H1 (cell line): ENCODE results near the gene ZNF836. TPM values are rescaled to one million over a fixed set of nuclear protein-coding genes. Genes with fewer than 3 reads are reported as not detected.

ENCODE experiments used
- CTCF ChIA-PET: fragments of 300-600 bp; sonication (Branson Sonifier 250); formaldehyde crosslinking; loops from one replicate; lab custom pipeline; 2021; ENCODE audit not compliant: partially characterized antibody; lab: Charles Lee
- POLR2A ChIA-PET: fragments of 300-600 bp; sonication (Branson Sonifier 250); formaldehyde crosslinking; loops from one replicate; lab custom pipeline; 2021; ENCODE audit warnings: inconsistent platforms; ENCODE audit not compliant: partially characterized antibody; lab: Charles Lee
- DNase-seq, 2 experiments: peaks; one replicate each; pipeline versions ENCODE4 v3.0.0 to v3.0.0-alpha.2; 2010 to 2022; ENCODE audit warnings: low spot score in 2 of 2, low read depth in 1 of 2, mixed read lengths in 1 of 2
- FAIRE-seq: peaks from 2 replicates; lab custom pipeline; 2011; peaks lifted over from hg19 to GRCh38; lab: Jason Lieb, UNC
- H2AFZ ChIP-seq: 2 replicates; pipeline ENCODE4 v1.8.1; 2012; ENCODE audit warnings: low read length, inconsistent platforms
- H2AK5ac ChIP-seq: 2 replicates; pipeline ENCODE4 v1.6.1; 2013; ENCODE audit warnings: low read depth, low read length
- H2BK120ac ChIP-seq: replicated peaks from 2 replicates; pipeline ENCODE3; 2013; ENCODE audit warnings: low read depth, low read length, inconsistent platforms
- H2BK12ac ChIP-seq: 2 replicates; pipeline ENCODE4 v1.6.1; 2013; ENCODE audit warnings: low read depth, low read length
- H2BK15ac ChIP-seq: 2 replicates; pipeline ENCODE4 v1.6.1; 2013; ENCODE audit warnings: low read length
- H2BK20ac ChIP-seq: 2 replicates; pipeline ENCODE4 v1.6.1; 2013; ENCODE audit warnings: low read length
- H2BK5ac ChIP-seq: 2 replicates; pipeline ENCODE4 v1.6.1; 2013; ENCODE audit warnings: low read depth, low read length
- H3K14ac ChIP-seq: 2 replicates; pipeline ENCODE4 v1.6.1; 2013; ENCODE audit warnings: inconsistent platforms; ENCODE audit not compliant: insufficient read length
- H3K18ac ChIP-seq: 2 replicates; pipeline ENCODE4 v1.6.1; 2013; ENCODE audit warnings: low read length; ENCODE audit errors: extremely low read depth
- H3K23ac ChIP-seq: 2 replicates; pipeline ENCODE4 v1.6.1; 2013; ENCODE audit warnings: inconsistent platforms; ENCODE audit not compliant: insufficient read length
- H3K23me2 ChIP-seq: 2 replicates; pipeline ENCODE4 v1.6.1; 2013; ENCODE audit warnings: low read depth, low read length
- H3K27ac ChIP-seq: 2 replicates; pipeline ENCODE4 v1.6.1; 2011; ENCODE audit warnings: low read depth, low read length, inconsistent platforms
- H3K27me3 ChIP-seq, 4 experiments: replicated peaks in 1 of 4; 1 replicate in 1 of 4; 2 replicates in 3 of 4; pipeline versions ENCODE4 v1.6.1 to v1.8.1; 2011 to 2013; ENCODE audit warnings: low read length in 3 of 4, mild to moderate bottlenecking in 3 of 4, inconsistent platforms in 2 of 4, mixed read lengths in 2 of 4, moderate library complexity in 1 of 4; ENCODE audit not compliant: control insufficient read depth in 3 of 4, insufficient read depth in 3 of 4; ENCODE audit errors: extremely low read depth in 1 of 4
- H3K36me3 ChIP-seq, 4 experiments: 2 replicates each; pipeline versions ENCODE4 v1.6.1 to v1.8.1; 2011 to 2013; ENCODE audit warnings: mild to moderate bottlenecking in 4 of 4, low read length in 3 of 4, moderate library complexity in 2 of 4, control low read depth in 1 of 4, inconsistent platforms in 1 of 4; ENCODE audit not compliant: insufficient read depth in 4 of 4, control insufficient read depth in 2 of 4
- H3K4ac ChIP-seq: replicated peaks from 2 replicates; pipeline ENCODE3; 2013; ENCODE audit warnings: low read length, low read depth, mixed read lengths, inconsistent platforms; ENCODE audit not compliant: insufficient read length
- H3K4me1 ChIP-seq, 4 experiments: replicated peaks in 1 of 4; 1 replicate in 1 of 4; 2 replicates in 3 of 4; pipeline versions ENCODE4 v1.6.1 to v1.8.1; 2011 to 2013; ENCODE audit warnings: low read length in 3 of 4, inconsistent platforms in 2 of 4, mixed read lengths in 1 of 4; ENCODE audit not compliant: insufficient read depth in 4 of 4, control insufficient read depth in 3 of 4
- H3K4me2 ChIP-seq, 2 experiments: 2 replicates each; pipeline versions ENCODE4 v1.6.1 to v1.8.1; 2011 to 2013; ENCODE audit warnings: low read depth in 2 of 2, low read length in 2 of 2, control low read depth in 1 of 2, inconsistent platforms in 1 of 2, mild to moderate bottlenecking in 1 of 2; ENCODE audit not compliant: insufficient read depth in 1 of 2
- H3K4me3 ChIP-seq, 4 experiments: fragments of 200-600, 300-600 bp in 1 of 4; sonication (generic), shearing (Covaris generic), sonication (Bioruptor Twin) in 1 of 4; 2 replicates each; pipeline versions ENCODE4 v1.5.1 to v1.8.1; 2011 to 2016; ENCODE audit warnings: low read length in 4 of 4, low read depth in 3 of 4, control low read depth in 2 of 4, inconsistent platforms in 2 of 4, mild to moderate bottlenecking in 2 of 4, mixed read lengths in 1 of 4, moderate library complexity in 1 of 4; ENCODE audit not compliant: insufficient read depth in 2 of 4; ENCODE audit errors: extremely low read depth in 1 of 4
- H3K56ac ChIP-seq: replicated peaks from 2 replicates; pipeline ENCODE3; 2013; ENCODE audit warnings: low read depth, mild to moderate bottlenecking, mixed read lengths, low read length, inconsistent platforms; ENCODE audit not compliant: insufficient read length
- H3K79me1 ChIP-seq: 2 replicates; pipeline ENCODE4 v1.6.1; 2013; ENCODE audit warnings: low read depth, low read length, control low read depth
- H3K79me2 ChIP-seq, 2 experiments: 2 replicates each; pipeline versions ENCODE4 v1.6.1 to v1.8.1; 2012 to 2013; ENCODE audit warnings: low read length in 2 of 2, mild to moderate bottlenecking in 2 of 2, inconsistent platforms in 1 of 2; ENCODE audit not compliant: insufficient read depth in 2 of 2, control insufficient read depth in 1 of 2
- H3K9ac ChIP-seq, 4 experiments: replicated peaks in 1 of 4; 1 replicate in 1 of 4; 2 replicates in 3 of 4; pipeline versions ENCODE4 v1.6.1 to v1.8.1; 2011 to 2013; ENCODE audit warnings: low read depth in 3 of 4, low read length in 3 of 4, control low read depth in 2 of 4, mild to moderate bottlenecking in 2 of 4, moderate library complexity in 2 of 4, inconsistent platforms in 1 of 4; ENCODE audit errors: extremely low read depth in 1 of 4
- H3K9me3 ChIP-seq, 2 experiments: 2 replicates each; pipeline versions ENCODE4 v1.6.1 to v1.8.1; 2012 to 2013; ENCODE audit warnings: mild to moderate bottlenecking in 2 of 2, moderate library complexity in 2 of 2, control low read depth in 1 of 2, inconsistent platforms in 1 of 2, low read depth in 1 of 2, low read length in 1 of 2, mixed read lengths in 1 of 2; ENCODE audit not compliant: insufficient read depth in 2 of 2
- H4K20me1 ChIP-seq, 2 experiments: replicated peaks in 1 of 2; 2 replicates each; pipeline versions ENCODE3 to v1.8.1; 2011 to 2013; ENCODE audit warnings: inconsistent platforms in 2 of 2, low read length in 2 of 2, mild to moderate bottlenecking in 1 of 2; ENCODE audit not compliant: insufficient read depth in 2 of 2, control insufficient read depth in 1 of 2
- H4K5ac ChIP-seq: 2 replicates; pipeline ENCODE4 v1.6.1; 2013; ENCODE audit warnings: low read length, low read depth, mixed read lengths, inconsistent platforms; ENCODE audit not compliant: insufficient read length
- H4K8ac ChIP-seq: 2 replicates; pipeline ENCODE4 v1.8.0; 2013; ENCODE audit warnings: mild to moderate bottlenecking, moderate library complexity, low read length, inconsistent platforms; ENCODE audit not compliant: insufficient read depth; ENCODE audit errors: extremely low read depth
- H4K91ac ChIP-seq: replicated peaks from 2 replicates; pipeline ENCODE3; 2013; ENCODE audit warnings: low read length, mixed read lengths, inconsistent platforms; ENCODE audit not compliant: insufficient read length
- BRCA1 ChIP-seq: IDR thresholded peaks from 2 replicates; pipeline ENCODE4 v1.6.1; 2012; ENCODE audit warnings: low read depth, low read length, improper control_type of control experiment
- CEBPB ChIP-seq: IDR thresholded peaks from 2 replicates; pipeline ENCODE4 v1.6.1; 2012; ENCODE audit warnings: low read depth, low read length
- EZH2 ChIP-seq: fragments of 200-600 bp; sonication (generic); IDR thresholded peaks from 2 replicates; pipeline ENCODE4 v1.7.1; 2012; ENCODE audit warnings: low read depth, mild to moderate bottlenecking, moderate library complexity, low read length, inconsistent platforms; ENCODE audit not compliant: severe bottlenecking
- HDAC2 ChIP-seq, 2 experiments: fragments of 300-600 bp in 1 of 2; sonication (generic) in 1 of 2; IDR thresholded peaks; 2 replicates each; pipeline ENCODE4 v1.6.1; 2011 to 2012; ENCODE audit warnings: low read depth in 2 of 2, low read length in 2 of 2, mild to moderate bottlenecking in 2 of 2, moderate library complexity in 2 of 2, borderline replicate concordance in 1 of 2, inconsistent platforms in 1 of 2
- NRF1 ChIP-seq: IDR thresholded peaks from 2 replicates; pipeline ENCODE4 v1.6.1; 2011; ENCODE audit warnings: mild to moderate bottlenecking, low read depth, low read length, improper control_type of control experiment
- POLR2AphosphoS5 ChIP-seq: IDR thresholded peaks from 2 replicates; pipeline ENCODE4 v1.6.1; 2011; ENCODE audit warnings: low read depth, low read length
- POU5F1 ChIP-seq: IDR thresholded peaks from 2 replicates; pipeline ENCODE4 v1.6.1; 2011; ENCODE audit warnings: low read depth, mild to moderate bottlenecking, low read length, moderate library complexity
- SIRT6 ChIP-seq: IDR thresholded peaks from one replicate; pipeline ENCODE4 v1.7.1; 2012; ENCODE audit warnings: low read length, inconsistent platforms
- SUZ12 ChIP-seq: fragments of 200-600 bp; sonication (generic); IDR thresholded peaks from 2 replicates; pipeline ENCODE4 v1.6.1; 2012; ENCODE audit warnings: mild to moderate bottlenecking, inconsistent platforms, low read length, moderate library complexity, mixed read lengths
- WGBS, 2 experiments: shearing (Covaris generic) in 1 of 2; methylation state at CpG; one replicate each; pipeline versions ENCODE4 v1.1.6 to v1.1.7; 2013 to 2015; ENCODE audit warnings: low lambda C conversion rate in 2 of 2, mixed read lengths in 2 of 2, inconsistent platforms in 1 of 2, low coverage in 1 of 2, missing lambda C conversion rate in 1 of 2; ENCODE audit not compliant: insufficient replicate concordance in 2 of 2, insufficient coverage in 1 of 2, insufficient read length in 1 of 2; ENCODE audit errors: extremely low coverage in 1 of 2, missing lambda C conversion rate in 1 of 2; 5-methylcytosine and 5-hydroxymethylcytosine counted together
- polyA plus RNA-seq, 7 experiments: library from polyadenylated mRNA; depleted of rRNA in 3 of 7; stranded (reverse) in 5 of 7; unstranded in 2 of 7; fragments of >200 nt in 5 of 7; fragments of 200-250 nt in 2 of 7; gene quantifications; 1 replicate in 5 of 7; 2 replicates in 1 of 7; 4 replicates in 1 of 7; pipeline versions ENCODE4 v1.2.1 to v1.2.3, GENCODE V29; 2011 to 2013; ENCODE audit warnings: missing spikeins in 2 of 7, mixed read lengths in 2 of 7
- total RNA-seq: library from RNA; stranded (reverse); fragmentation: NEBNext Ultra II Directional; extraction: Animal tissue kit (Norgen Biotek cat#: 25700); gene quantifications from 2 replicates; pipeline ENCODE4 v1.2.1, GENCODE V29; 2021

ZNF836 gene
- total and polyA plus RNA-seq, 2 of the 8 experiments (the other 6 are each of a cell fraction or from before 2014, with no cell fraction given): 5.6 to 27.2 TPM

GRCh38 chr19:52141203-52141602, 30.2 kb downstream of the ZNF836 start:
- no peak overlapping the region for H4K5ac ChIP-seq
- CTCF ChIA-PET: no interaction called here
- H3K23ac ChIP-seq: no peak overlapping the region
- peaks cover 0 to 5% (median 0%) of the 10 kb centered on the region in 4 experiments; a peak in 1 of 8 replicates for H3K36me3 ChIP-seq
- DNase-seq: no peak
- H3K4me3 ChIP-seq: no peak overlapping the region
- no peak overlapping the region for H2AFZ ChIP-seq
- no peak overlapping the region for H2AK5ac ChIP-seq
- peaks cover 3 to 20% of the 10 kb centered on the region in 2 experiments; a peak in 3 of 4 replicates for H3K79me2 ChIP-seq
- FAIRE-seq: no peak
- H2BK15ac ChIP-seq: no peak overlapping the region
- H3K4me2 ChIP-seq: no peak overlapping the region
- H4K20me1 ChIP-seq: no peaks in the 10 kb centered on the region
- 80% methylated on average over 2 of the region's 2 CpGs; no CpG with 5 or more reads in 1 of the 2 experiments for WGBS, 2 experiments
- H3K56ac ChIP-seq: no peak overlapping the region
- no peak overlapping the region for H3K9ac ChIP-seq
- H2BK120ac ChIP-seq: no peak overlapping the region
- H3K23me2 ChIP-seq: peaks cover 6% of the 10 kb centered on the region; the same call in 1 of the 2 replicates
- POLR2A ChIA-PET: interaction anchor here (0.6 to 1.4 kb wide), 3 partner anchors 9 to 119 kb away, joined by 3 to 4 read pairs (median 3); no protein-coding TSS in a partner anchor
- H3K4ac ChIP-seq: no peak overlapping the region
- H3K27me3 ChIP-seq: no peaks in the 10 kb centered on the region
- H2BK20ac ChIP-seq: no peak overlapping the region
- H3K27ac ChIP-seq: no peak overlapping the region
- H3K79me1 ChIP-seq: peaks cover 2% of the 10 kb centered on the region; the same call in 1 of the 2 replicates
- TF ChIP-seq CEBPB (no peak), EZH2 (no peak), BRCA1 (no peak), SUZ12 (no peak), NRF1 (no peak), POU5F1 (no peak), SIRT6 (no peak), HDAC2 (IDR thresholded peaks at IDR 0.05; ENCODE audit: borderline replicate concordance in 1 of 2, low read depth in 2 of 2, low read length in 2 of 2) (no peak), POLR2AphosphoS5 (no peak)
- H2BK5ac ChIP-seq: no peak overlapping the region
- no peak overlapping the region for H4K8ac ChIP-seq
- H3K4me1 ChIP-seq: peaks cover 0 to 4% (median 0%) of the 10 kb centered on the region in 4 experiments; a peak in 2 of 7 replicates
- H3K18ac ChIP-seq: no peak overlapping the region
- H4K91ac ChIP-seq: no peak overlapping the region
- H3K9me3 ChIP-seq: peaks cover 8 to 11% of the 10 kb centered on the region in 2 experiments; a peak in 3 of 4 replicates
- no peak overlapping the region for H3K14ac ChIP-seq
- no peak overlapping the region for H2BK12ac ChIP-seq
